K562 (cell line): Measurements from ENCODE around the gene SLC8A1.

Source experiments
- HIVEP1 ChIP-seq: fragments of 250-450 bp; sonication (Bioruptor Pico); IDR thresholded peaks from 2 replicates; pipeline ENCODE4 v1.4.0; 2020; ENCODE audit warnings: mild to moderate bottlenecking
- HNRNPLL ChIP-seq: fragments of 200-400 bp; formaldehyde crosslinking; IDR thresholded peaks from 2 replicates; pipeline ENCODE4 v1.6.1; 2017; ENCODE audit warnings: low read length, low read depth, mild to moderate bottlenecking; ENCODE audit not compliant: poor library complexity, severe bottlenecking
- RBFOX2 ChIP-seq: fragments of 200-400 bp; formaldehyde crosslinking; IDR thresholded peaks from 2 replicates; pipeline ENCODE4 v1.6.1; 2017; ENCODE audit warnings: low read depth, mild to moderate bottlenecking, low read length, moderate library complexity
- SRF ChIP-seq, 2 experiments: fragments of 250-450, 450-650 bp in 1 of 2; sonication (Bioruptor Pico) in 1 of 2; sonication (generic) in 1 of 2; formaldehyde crosslinking; IDR thresholded peaks; 2 replicates each; pipeline versions ENCODE4 v1.5.0 to v1.5.1; 2020 to 2022; ENCODE audit warnings: mild to moderate bottlenecking in 1 of 2, missing genetic modification reagents in 1 of 2
- TAF1 ChIP-seq: IDR thresholded peaks from 2 replicates; pipeline ENCODE4 v1.6.1; 2011; ENCODE audit warnings: mild to moderate bottlenecking, low read length, moderate library complexity; ENCODE audit not compliant: insufficient read depth, control insufficient read depth, severe bottlenecking; ENCODE audit errors: extremely low read depth
- TF ChIP-seq, protein P1 (sequence below): fragments of 250-450 bp; sonication (Bioruptor Pico); IDR thresholded peaks from 2 replicates; pipeline ENCODE4 v1.5.0; 2021; ENCODE audit warnings: mild to moderate bottlenecking, borderline replicate concordance
- TF ChIP-seq, protein P2 (sequence below), 3 experiments: IDR thresholded peaks in 2 of 3; conservative IDR thresholded peaks in 1 of 3; 2 replicates each; pipeline ENCODE4 v1.5.1; 2011 to 2012; ENCODE audit warnings: low read length in 3 of 3, mild to moderate bottlenecking in 3 of 3, control low read depth in 2 of 3, improper control_type of control experiment in 1 of 3, inconsistent platforms in 1 of 3, low read depth in 1 of 3, mixed read lengths in 1 of 3, moderate library complexity in 1 of 3; ENCODE audit not compliant: insufficient read depth in 2 of 3

DNA sequence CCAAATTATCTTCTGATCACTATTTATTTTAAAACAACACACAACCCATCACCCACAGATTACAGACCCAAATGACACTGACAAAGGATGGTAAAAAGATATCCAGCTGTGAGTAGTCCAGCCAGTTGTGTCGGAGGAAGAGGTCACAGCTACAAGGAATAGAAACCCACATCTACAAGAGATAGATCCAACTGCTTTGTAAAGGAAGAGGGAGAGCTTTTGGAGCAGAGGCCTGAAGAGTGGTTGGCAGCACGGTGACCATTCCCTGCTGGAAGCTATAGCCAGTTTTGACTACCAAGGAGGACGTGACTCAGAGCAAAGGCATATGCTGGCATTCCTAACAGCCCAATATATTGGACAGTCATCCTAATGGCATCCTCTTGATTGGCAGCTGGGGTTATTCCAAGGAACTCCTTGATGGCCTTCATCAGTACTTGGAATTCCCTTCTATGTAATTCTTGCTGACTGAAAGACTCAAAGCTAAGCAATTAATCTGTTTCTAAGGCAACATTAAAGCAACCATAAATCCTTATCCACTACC, 17.1 kb downstream of the SLC8A1 start:
- TF ChIP-seq, protein P1, sequence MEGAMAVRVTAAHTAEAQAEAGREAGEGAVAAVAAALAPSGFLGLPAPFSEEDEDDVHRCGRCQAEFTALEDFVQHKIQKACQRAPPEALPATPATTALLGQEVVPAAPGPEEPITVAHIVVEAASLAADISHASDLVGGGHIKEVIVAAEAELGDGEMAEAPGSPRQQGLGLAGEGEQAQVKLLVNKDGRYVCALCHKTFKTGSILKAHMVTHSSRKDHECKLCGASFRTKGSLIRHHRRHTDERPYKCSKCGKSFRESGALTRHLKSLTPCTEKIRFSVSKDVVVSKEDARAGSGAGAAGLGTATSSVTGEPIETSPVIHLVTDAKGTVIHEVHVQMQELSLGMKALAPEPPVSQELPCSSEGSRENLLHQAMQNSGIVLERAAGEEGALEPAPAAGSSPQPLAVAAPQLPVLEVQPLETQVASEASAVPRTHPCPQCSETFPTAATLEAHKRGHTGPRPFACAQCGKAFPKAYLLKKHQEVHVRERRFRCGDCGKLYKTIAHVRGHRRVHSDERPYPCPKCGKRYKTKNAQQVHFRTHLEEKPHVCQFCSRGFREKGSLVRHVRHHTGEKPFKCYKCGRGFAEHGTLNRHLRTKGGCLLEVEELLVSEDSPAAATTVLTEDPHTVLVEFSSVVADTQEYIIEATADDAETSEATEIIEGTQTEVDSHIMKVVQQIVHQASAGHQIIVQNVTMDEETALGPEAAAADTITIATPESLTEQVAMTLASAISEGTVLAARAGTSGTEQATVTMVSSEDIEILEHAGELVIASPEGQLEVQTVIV (CRISPR knock-in tag) = no peak
- TF ChIP-seq HNRNPLL (no peak), SRF (CRISPR knock-in tag; IDR thresholded peaks at IDR 0.05) (no peak), TAF1 (no peak), RBFOX2 (no peak), HIVEP1 (CRISPR knock-in tag) (no peak)
- TF ChIP-seq, protein P2, sequence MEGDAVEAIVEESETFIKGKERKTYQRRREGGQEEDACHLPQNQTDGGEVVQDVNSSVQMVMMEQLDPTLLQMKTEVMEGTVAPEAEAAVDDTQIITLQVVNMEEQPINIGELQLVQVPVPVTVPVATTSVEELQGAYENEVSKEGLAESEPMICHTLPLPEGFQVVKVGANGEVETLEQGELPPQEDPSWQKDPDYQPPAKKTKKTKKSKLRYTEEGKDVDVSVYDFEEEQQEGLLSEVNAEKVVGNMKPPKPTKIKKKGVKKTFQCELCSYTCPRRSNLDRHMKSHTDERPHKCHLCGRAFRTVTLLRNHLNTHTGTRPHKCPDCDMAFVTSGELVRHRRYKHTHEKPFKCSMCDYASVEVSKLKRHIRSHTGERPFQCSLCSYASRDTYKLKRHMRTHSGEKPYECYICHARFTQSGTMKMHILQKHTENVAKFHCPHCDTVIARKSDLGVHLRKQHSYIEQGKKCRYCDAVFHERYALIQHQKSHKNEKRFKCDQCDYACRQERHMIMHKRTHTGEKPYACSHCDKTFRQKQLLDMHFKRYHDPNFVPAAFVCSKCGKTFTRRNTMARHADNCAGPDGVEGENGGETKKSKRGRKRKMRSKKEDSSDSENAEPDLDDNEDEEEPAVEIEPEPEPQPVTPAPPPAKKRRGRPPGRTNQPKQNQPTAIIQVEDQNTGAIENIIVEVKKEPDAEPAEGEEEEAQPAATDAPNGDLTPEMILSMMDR (IDR thresholded peaks at IDR 0.05 in 2 of 3, conservative IDR thresholded peaks at IDR 0.05 in 1 of 3; ENCODE audit: insufficient read depth in 2 of 3, low read depth in 1 of 3, low read length in 3 of 3) = no peak
